Esophagus (tissue), 2 donors: ENCODE measurements around the gene TMEM94. TPM values are rescaled to one million over a fixed set of nuclear protein-coding genes. Genes with fewer than 3 reads are reported as not detected.
A peak's percentile ranks its signal among the peaks of the same experiment; 100 is the strongest.

Experiments
- H3K27ac ChIP-seq, 2 donors: one replicate each; pipeline ENCODE4 v1.5.1; 2013; ENCODE audit warnings: low read depth in 2 of 2, mild to moderate bottlenecking in 2 of 2, inconsistent platforms in 1 of 2, low read length in 1 of 2, moderate library complexity in 1 of 2
- H3K27me3 ChIP-seq, 2 donors: one replicate each; pipeline ENCODE4 v1.6.1; 2013; ENCODE audit warnings: low read length in 2 of 2, control low read depth in 1 of 2, mild to moderate bottlenecking in 1 of 2; ENCODE audit not compliant: insufficient read depth in 2 of 2, control insufficient read depth in 1 of 2
- H3K36me3 ChIP-seq, 2 donors: one replicate each; pipeline ENCODE4 v1.6.1; 2013; ENCODE audit warnings: low read length in 1 of 2; ENCODE audit not compliant: control insufficient read depth in 2 of 2, insufficient read depth in 2 of 2
- H3K4me1 ChIP-seq, 2 donors: one replicate each; pipeline ENCODE4 v1.6.1; 2013; ENCODE audit warnings: low read length in 1 of 2; ENCODE audit not compliant: control insufficient read depth in 2 of 2, insufficient read depth in 2 of 2
- H3K4me3 ChIP-seq, 2 donors: one replicate each; pipeline ENCODE4 v1.5.1; 2013; ENCODE audit warnings: low read length in 2 of 2, mild to moderate bottlenecking in 2 of 2, low read depth in 1 of 2, moderate library complexity in 1 of 2
- H3K9me3 ChIP-seq, 2 donors: one replicate each; pipeline ENCODE4 v1.6.1; 2013; ENCODE audit warnings: mild to moderate bottlenecking in 2 of 2, low read depth in 1 of 2, low read length in 1 of 2, moderate library complexity in 1 of 2; ENCODE audit not compliant: control insufficient read depth in 2 of 2, insufficient read depth in 1 of 2
- WGBS, 2 donors: extraction: QIAGEN DNeasy Blood & Tissue Kit; methylation state at CpG; one replicate each; pipeline ENCODE4 v1.1.7; 2013; 5-methylcytosine and 5-hydroxymethylcytosine counted together
- polyA plus RNA-seq, 2 donors: library from polyadenylated mRNA; stranded (reverse); fragments of 200-250 nt; gene quantifications; one replicate each; pipeline ENCODE4 v1.2.3, GENCODE V29; 2013
- donor health status: healthy with polysubstance abuse.
- donor health status: Bipolar disorder and iron deficiency.

The TMEM94 gene
- polyA plus RNA-seq, 2 donors, result 26.4 to 38.9 TPM

- peak overlapping the region; percentile 75 to 82 for H3K4me3 ChIP-seq
- H3K4me1 ChIP-seq, result peaks cover 11 to 21% of the 10 kb centered on the region in 2 donors
- H3K27ac ChIP-seq, result peak overlapping the region; percentile 27 to 82
- H3K36me3 ChIP-seq, result no peaks in the 10 kb centered on the region
- WGBS, 2 donors, result 51 to 69% methylated on average over 10 of the region's 10 CpGs
- no peaks in the 10 kb centered on the region for H3K27me3 ChIP-seq
- H3K9me3 ChIP-seq, result no peaks in the 10 kb centered on the region
These were observed 56.6 kb downstream of the TMEM94 start for GRCh38 chr17:75512926-75513640.

GRCh38 chr17:75513641-75514000 lies 57.2 kb downstream of the TMEM94 start:
- WGBS, 2 donors, result 72 to 80% methylated on average over 17 of the region's 17 CpGs
- Histone ChIP-seq H3K9me3 (no peaks in the 10 kb centered on the region), H3K4me3 (peak overlapping the region; percentile 75 to 82), H3K36me3 (no peaks in the 10 kb centered on the region), H3K4me1 (peaks cover 11 to 19% of the 10 kb centered on the region in 2 donors), H3K27ac (peak overlapping the region; percentile 13 to 82), H3K27me3 (no peaks in the 10 kb centered on the region)

GRCh38 chr17:75514299-75514918 lies 58.0 kb downstream of the TMEM94 start:
- no peaks in the 10 kb centered on the region for H3K9me3 ChIP-seq
- H3K27me3 ChIP-seq, result no peaks in the 10 kb centered on the region
- H3K4me1 ChIP-seq, result peaks cover 11 to 17% of the 10 kb centered on the region in 2 donors
- peak overlapping the region; percentile 75 to 82 for H3K4me3 ChIP-seq
- peak overlapping the region; percentile 81 to 82 for H3K27ac ChIP-seq
- 14 to 19% methylated on average over 15 of the region's 15 CpGs for WGBS, 2 donors
- H3K36me3 ChIP-seq, result peaks cover 0 to 2% of the 10 kb centered on the region in 2 donors

GRCh38 chr17:75514919-75515495 lies 58.6 kb downstream of the TMEM94 start:
- H3K4me1 ChIP-seq, result peaks cover 7 to 17% of the 10 kb centered on the region in 2 donors

GRCh38 chr17:75515496-75516254 lies 59.2 kb downstream of the TMEM94 start, which contains the start of gene CASKIN2:
TSS of gene CASKIN2 (minus strand) at chr17:75515537. CDS start at chr17:75513804, 1,733 bp downstream.
- Histone ChIP-seq H3K27ac (peak within 1 kb of the TSS; percentile 82 to 85), H3K36me3 (peaks cover 0 to 2% of the 10 kb centered on the region in 2 donors)
- WGBS, 2 donors, result 0% methylated on average over 53 to 78 of the region's 78 CpGs

More at GRCh38 chr17:75514919-75515495, 58.6 kb downstream of the TMEM94 start:
- peak overlapping the region; percentile 75 to 82 for H3K4me3 ChIP-seq
- no peaks in the 10 kb centered on the region for H3K9me3 ChIP-seq
- H3K27me3 ChIP-seq, result no peaks in the 10 kb centered on the region
- peaks cover 0 to 2% of the 10 kb centered on the region in 2 donors for H3K36me3 ChIP-seq
- peak overlapping the region; percentile 81 to 82 for H3K27ac ChIP-seq
- WGBS, 2 donors, result 1 to 2% methylated on average over 25 to 50 of the region's 50 CpGs

GRCh38 chr17:75516255-75516618 lies 59.8 kb downstream of the TMEM94 start, which contains the start of gene TSEN54:
TSS of gene TSEN54 (plus strand) at chr17:75516528. CDS start at chr17:75516561, 33 bp downstream.
- Histone ChIP-seq H3K4me1 (peaks cover 7 to 17% of the 10 kb centered on the region in 2 donors), H3K9me3 (no peaks in the 10 kb centered on the region), H3K27ac (peak within 1 kb of the TSS; percentile 82 to 85), H3K27me3 (no peaks in the 10 kb centered on the region), H3K36me3 (peaks cover 0 to 2% of the 10 kb centered on the region in 2 donors), H3K4me3 (peak within 1 kb of the TSS; percentile 75 to 82)
- WGBS, 2 donors, result 0 to 1% methylated on average over 25 to 45 of the region's 45 CpGs

More at GRCh38 chr17:75515496-75516254, 59.2 kb downstream of the TMEM94 start, which contains the start of gene CASKIN2:
- H3K4me3 ChIP-seq, result peak within 1 kb of the TSS; percentile 75 to 82
- H3K27me3 ChIP-seq, result no peaks in the 10 kb centered on the region
- H3K4me1 ChIP-seq, result peaks cover 7 to 17% of the 10 kb centered on the region in 2 donors
- no peaks in the 10 kb centered on the region for H3K9me3 ChIP-seq

GRCh38 chr17:75516619-75517296 lies 60.3 kb downstream of the TMEM94 start:
- peak overlapping the region in 1 of 2 donors; percentile 68 for H3K27ac ChIP-seq

GRCh38 chr17:75517297-75517865 lies 60.9 kb downstream of the TMEM94 start:
- H3K27ac ChIP-seq, result peak overlapping the region in 1 of 2 donors; percentile 68
- H3K9me3 ChIP-seq, result no peaks in the 10 kb centered on the region
- H3K4me1 ChIP-seq, result peaks cover 5 to 14% of the 10 kb centered on the region in 2 donors
- peaks cover 0 to 6% of the 10 kb centered on the region in 2 donors for H3K36me3 ChIP-seq
- 16 to 27% methylated on average over 10 of the region's 10 CpGs for WGBS, 2 donors
- no peaks in the 10 kb centered on the region for H3K27me3 ChIP-seq
- H3K4me3 ChIP-seq, result peak overlapping the region; percentile 75 to 82

More at GRCh38 chr17:75516619-75517296, 60.3 kb downstream of the TMEM94 start:
- WGBS, 2 donors, result 0 to 1% methylated on average over 55 to 65 of the region's 65 CpGs
- Histone ChIP-seq H3K4me3 (peak overlapping the region; percentile 75 to 82), H3K9me3 (no peaks in the 10 kb centered on the region), H3K4me1 (peaks cover 7 to 16% of the 10 kb centered on the region in 2 donors), H3K36me3 (peaks cover 0 to 2% of the 10 kb centered on the region in 2 donors), H3K27me3 (no peaks in the 10 kb centered on the region)
